NCI-H510A (cell line): Measurements from ENCODE around the gene FBXW4.

ENCODE experiments used
- DNase-seq: peaks from one replicate; lab custom pipeline; 2025; lab: John Stamatoyannopoulos, UW

The FBXW4 gene

DNA sequence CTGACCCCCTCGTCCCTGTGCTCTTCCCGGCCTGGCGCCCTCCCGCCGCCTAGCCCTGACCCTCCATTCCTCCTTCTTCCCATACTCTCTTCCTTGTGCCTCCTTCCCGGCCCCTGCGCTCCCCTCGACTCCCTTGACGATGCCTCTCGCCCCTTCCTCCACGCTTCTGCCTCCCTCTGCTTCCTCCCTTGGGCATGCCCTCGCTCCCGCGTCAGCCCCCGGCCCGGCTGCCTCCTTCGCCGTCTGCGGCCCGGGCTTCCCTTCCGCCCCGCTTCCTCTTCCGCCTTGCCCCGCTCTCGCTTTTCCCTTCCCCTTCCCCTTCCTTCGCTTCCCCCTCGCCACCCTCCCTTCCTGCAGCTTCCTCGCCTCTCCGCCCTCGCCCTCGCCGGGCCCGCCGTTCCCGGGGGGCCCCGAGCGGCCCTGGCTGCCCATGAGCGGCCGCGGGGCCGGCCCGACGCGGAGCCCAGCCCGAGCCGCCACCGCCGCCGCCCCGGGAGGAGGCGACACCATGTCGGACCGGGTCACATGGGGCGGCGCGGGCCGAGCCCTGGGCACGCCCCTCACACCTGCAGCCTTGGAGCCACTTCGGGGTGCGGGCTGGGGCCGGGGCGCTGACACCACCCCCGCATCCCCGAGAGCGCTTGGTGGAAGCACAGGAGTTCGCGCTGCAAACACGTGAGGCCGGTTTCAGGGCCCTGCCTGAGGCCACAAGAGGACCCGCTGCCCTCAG is at the start of gene FBXW4:
FBXW4 (minus strand) TSS at position 497 of the 730 bp plus-strand sequence; CDS start at position 432, 65 bp downstream.
- DNase-seq, result peak; percentile 18

DNA sequence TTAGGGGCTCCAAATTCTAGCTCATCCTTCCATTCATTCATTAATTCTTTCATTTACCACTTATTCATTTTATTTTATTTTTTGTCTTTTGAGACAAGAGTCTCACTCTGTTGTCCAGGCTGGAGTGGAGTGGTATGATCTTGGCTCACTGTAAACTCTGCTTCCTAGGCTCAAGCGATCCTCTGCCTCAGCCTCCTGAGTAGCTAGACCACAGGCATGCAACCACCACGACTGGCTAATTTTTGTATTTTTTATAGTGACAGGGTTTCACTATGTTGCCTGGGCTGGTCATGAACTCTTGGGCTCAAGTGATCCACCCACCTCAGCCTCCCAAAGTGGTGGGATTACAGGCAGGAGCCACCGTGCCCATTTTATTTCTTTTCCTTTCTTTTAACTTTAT is 49.3 kb upstream of the FBXW4 start:
- no peak for DNase-seq

DNA sequence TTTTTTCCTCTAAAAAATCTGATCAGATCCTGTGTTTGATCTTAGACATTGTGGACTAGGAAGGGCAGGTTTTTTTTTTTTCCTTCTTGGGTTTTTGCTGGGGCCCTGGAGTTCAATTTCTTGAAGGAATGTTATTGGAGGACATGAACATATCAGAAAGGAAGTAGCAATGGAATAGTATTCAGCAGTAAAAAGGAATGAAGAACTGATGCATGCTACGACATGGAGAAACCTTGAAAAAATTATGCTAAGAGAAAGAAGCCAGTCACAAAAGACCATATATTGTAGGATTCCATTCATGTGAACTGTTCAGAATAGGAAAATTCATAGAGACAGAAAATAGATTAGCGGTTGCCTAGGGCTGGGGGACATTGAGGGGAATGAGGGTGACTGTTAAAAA is 47.0 kb upstream of the FBXW4 start:
- no peak for DNase-seq

DNA sequence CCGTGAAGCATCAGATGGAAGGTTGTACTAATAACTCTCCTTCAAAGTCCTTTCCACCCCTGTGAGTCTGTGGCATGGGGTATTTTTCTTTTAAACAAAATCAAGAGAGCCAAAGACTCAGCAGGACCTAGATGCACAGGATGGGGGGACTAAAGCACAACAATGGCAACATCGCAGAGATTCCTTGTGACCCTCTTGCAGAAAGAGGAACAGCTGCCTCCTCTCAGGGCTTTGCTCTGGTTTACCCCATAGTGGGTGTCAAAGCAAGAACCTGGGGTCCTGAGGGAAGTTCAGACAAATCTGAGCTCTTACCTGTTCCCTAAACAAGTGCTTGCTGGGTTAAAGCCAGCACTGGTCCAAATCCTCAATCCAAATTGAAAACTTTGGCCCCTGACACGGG is 41.7 kb upstream of the FBXW4 start:
- DNase-seq, result no peak

DNA sequence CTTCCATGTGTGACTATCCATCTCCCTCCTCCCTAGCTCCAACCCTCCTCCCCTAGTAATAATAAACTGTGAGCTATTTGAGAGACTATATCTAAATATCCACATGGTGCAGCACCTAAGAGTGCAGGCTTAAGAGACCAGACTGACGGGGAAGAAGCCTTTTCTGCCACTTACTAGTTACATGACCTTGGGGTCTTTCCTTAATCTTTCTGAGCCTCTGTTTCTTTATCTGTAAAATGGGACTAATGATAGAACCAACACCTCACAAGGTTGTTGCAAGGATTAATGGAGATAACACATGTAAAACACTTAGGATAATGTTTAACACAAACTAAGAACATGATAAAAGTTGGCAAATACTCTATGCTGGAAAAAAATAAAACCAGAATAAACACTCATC is 37.1 kb upstream of the FBXW4 start:
- DNase-seq, result no peak

GRCh38 chr10:101726115-101726387 is 31.1 kb upstream of the FBXW4 start:
- no peak for DNase-seq

- no peak for DNase-seq
Measured at GRCh38 chr10:101725296-101726114, 30.5 kb upstream of the FBXW4 start.

- DNase-seq, result no peak
Measured at GRCh38 chr10:101724446-101724845, 29.5 kb upstream of the FBXW4 start.

DNA sequence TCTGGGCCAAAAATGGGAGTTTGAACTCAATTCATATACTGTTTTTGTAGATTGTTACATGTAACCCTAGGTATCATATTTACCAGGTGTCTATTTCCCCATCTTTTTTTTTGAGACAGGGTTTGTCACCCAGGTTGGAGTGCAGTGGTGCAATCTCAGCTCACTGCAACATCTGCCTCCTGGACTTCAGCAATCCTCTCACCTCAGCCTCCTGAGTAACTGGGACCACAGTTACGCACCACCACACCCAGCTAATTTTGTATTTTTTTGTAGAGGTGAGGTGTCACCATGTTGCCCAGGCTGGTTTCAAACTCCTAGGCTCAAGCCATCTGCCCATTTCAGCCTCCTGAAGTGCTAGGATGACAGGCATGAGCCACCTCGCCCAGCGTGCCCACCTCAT is 28.2 kb upstream of the FBXW4 start:
- no peak for DNase-seq

GRCh38 chr10:101721806-101722205 is 26.8 kb upstream of the FBXW4 start:
- no peak for DNase-seq

DNA sequence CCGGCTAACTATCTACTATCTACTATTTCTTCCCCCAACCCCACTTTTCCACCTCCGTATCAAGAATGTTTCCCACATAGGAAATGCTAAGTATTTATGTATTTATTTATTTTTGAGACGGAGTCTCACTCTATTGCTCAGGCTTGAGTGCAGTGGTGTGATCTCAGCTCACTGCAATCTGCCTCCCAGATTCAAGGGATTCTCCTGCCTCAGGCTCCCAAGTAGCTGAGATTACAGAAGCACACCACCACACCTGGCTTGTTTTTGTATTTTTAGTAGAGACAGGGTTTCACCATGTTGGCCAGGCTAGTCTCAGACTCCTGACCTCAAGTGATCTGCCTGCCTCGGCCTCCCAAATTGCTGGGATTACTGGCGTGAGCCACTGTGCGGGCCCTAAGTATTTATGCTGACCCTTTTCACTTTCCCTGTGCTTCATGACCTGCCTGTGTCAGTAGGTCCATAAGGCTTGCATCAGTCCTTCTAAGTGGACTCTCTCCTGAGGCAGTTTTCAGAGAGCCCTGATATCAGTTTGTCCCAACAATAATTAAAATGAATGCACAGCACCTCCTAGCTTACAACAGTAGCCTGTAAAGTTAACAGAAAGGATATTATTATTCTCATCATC is 25.7 kb upstream of the FBXW4 start:
- DNase-seq, result no peak

GRCh38 chr10:101718690-101719275 is 23.8 kb upstream of the FBXW4 start:
- no peak for DNase-seq

DNA sequence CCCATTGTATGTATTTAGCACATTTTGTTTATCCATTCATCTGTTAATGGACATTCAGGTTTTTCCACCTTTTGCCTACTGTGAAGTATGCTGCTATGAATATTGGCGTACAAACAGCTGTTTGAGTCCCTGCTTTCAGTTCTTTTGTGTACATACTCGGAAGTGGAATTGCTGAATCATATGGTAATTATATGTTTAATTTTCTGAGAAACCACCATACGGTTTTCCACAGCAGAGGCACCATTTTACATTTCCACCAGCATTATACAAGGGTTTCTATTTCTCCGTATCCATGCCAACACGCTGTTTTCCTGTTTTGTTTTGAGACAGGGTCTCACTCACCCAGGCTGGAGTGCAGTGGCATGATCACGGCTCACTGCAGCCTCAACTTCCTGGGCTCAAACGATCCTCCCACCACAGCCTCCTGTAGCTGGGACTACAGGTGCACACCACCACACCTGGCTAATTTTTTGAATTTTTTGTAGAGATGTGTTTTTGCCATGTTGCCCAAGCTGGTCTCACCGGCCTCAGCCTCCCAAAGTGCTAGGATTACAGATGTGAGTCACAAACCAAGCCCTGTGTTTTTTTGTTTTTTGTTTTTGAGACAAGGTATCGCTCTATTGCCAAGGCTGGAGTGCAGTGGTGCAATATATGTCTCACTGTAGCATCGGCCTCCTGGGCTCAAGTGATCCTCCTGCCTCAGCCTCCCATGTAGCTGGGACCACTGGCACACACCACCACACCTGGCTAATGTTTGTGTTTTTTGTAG is 22.1 kb upstream of the FBXW4 start:
- no peak for DNase-seq

GRCh38 chr10:101712997-101713396 is 18.0 kb upstream of the FBXW4 start:
- DNase-seq, result no peak

DNA sequence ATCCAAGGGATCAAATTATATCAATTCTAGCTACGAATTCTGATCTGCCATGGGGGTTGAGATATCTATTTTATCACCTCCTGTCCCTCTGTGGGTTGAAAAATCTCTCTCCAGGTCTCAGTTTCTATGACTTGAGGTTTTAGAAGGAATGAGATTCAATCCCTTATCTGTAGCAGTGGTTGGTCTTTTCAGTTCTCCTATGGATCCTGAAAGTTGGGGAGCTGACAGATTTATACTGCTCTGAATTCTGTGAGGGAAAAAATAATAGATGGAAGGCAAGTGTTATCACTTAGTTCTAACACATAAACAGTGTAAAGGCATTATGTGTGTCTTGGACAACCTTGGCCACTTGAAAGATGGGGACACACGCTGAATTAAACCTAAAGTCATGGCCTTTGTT is 15.8 kb upstream of the FBXW4 start:
- no peak for DNase-seq

- no peak for DNase-seq
Measured at GRCh38 chr10:101710059-101710695, 15.2 kb upstream of the FBXW4 start.

DNA sequence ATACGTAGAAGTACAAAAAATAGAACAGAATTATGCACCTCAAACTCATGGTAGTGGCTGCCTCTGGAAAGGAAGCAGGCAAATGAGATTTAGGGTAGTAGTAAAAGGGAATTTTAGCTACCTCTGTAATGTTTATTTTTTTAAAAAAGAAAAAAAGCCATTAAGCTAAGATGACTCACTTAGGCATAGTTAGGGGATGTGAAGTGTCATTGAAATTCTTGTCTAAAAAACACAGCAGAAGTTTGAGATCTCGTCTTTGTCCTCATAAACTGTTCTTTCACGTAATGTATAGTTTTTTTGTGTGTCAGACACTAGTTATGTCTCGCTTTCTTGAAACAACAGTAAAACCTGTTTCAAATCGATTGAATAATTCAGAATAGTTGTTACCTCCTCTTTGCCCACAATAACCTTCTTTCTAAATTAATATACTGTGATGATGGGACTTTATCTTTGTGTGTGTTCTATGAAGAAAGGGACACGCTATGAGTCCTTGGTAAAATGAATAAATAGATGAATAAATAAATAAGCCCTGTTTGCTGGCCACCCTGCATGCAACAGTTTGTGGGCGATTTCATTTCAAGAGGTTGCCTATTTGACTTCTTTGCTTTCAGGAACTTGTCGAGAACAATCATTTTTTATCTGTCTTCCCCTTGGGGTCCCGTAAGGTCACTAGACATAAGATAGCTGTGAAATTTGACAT is 14.5 kb upstream of the FBXW4 start:
- no peak for DNase-seq

- no peak for DNase-seq
Measured at GRCh38 chr10:101708870-101709269, 13.9 kb upstream of the FBXW4 start.

- no peak for DNase-seq
Measured at GRCh38 chr10:101708073-101708472, 13.1 kb upstream of the FBXW4 start.

GRCh38 chr10:101704331-101704730 is 9.4 kb upstream of the FBXW4 start:
- DNase-seq, result no peak

DNA sequence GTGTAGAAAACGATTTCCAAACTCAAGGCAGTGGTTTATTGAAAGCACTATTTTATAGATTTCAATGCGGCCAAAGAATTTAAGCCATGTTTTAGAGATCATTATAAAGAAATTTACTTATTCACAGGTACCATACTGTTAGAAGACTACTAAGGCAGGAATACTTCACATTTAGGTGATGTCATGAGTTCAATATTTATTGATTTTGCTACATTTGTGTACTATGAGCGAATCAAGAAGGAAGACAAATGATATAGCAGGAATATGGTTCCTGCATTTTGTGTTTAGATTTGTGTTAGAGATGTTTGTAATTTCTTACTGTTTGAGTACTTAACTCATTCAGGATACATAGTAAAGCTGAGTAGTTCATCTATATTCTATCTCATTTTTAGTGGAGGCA is 1.7 kb upstream of the FBXW4 start:
- DNase-seq, result no peak
